Glutamatergic neuron (in vitro differentiated cells): ENCODE measurements around the gene PM20D1. TPM values are rescaled to one million over a fixed set of nuclear protein-coding genes. Genes with fewer than 3 reads are reported as not detected.
A peak's percentile ranks its signal among the peaks of the same experiment; 100 is the strongest.

Experiments
- DNase-seq: peaks from one replicate; pipeline ENCODE4 v3.0.0; 2022
- H3K27ac Mint-ChIP-seq: one replicate; pipeline ENCODE4 v1.8.0; 2020; ENCODE audit warnings: mild to moderate bottlenecking, mixed read lengths, inconsistent platforms; ENCODE audit not compliant: unreplicated experiment
- H3K27me3 Mint-ChIP-seq: one replicate; pipeline ENCODE4 v1.8.0; 2020; ENCODE audit warnings: mild to moderate bottlenecking, moderate library complexity, mixed read lengths, inconsistent platforms; ENCODE audit not compliant: unreplicated experiment
- H3K36me3 Mint-ChIP-seq: one replicate; pipeline ENCODE4 v1.8.0; 2020; ENCODE audit warnings: mild to moderate bottlenecking, mixed read lengths, inconsistent platforms; ENCODE audit not compliant: unreplicated experiment
- H3K4me1 Mint-ChIP-seq: one replicate; pipeline ENCODE4 v1.8.0; 2020; ENCODE audit warnings: mild to moderate bottlenecking, low read depth, mixed read lengths, inconsistent platforms; ENCODE audit not compliant: unreplicated experiment
- H3K4me3 Mint-ChIP-seq: one replicate; pipeline ENCODE4 v1.8.0; 2020; ENCODE audit warnings: mild to moderate bottlenecking, mixed read lengths, inconsistent platforms; ENCODE audit not compliant: unreplicated experiment
- H3K9me3 Mint-ChIP-seq: one replicate; pipeline ENCODE4 v1.8.0; 2020; ENCODE audit warnings: mild to moderate bottlenecking, moderate library complexity, mixed read lengths, inconsistent platforms; ENCODE audit not compliant: unreplicated experiment
- CTCF ChIP-seq: fragments of 200-600 bp; sonication (generic); IDR thresholded peaks from one replicate; pipeline ENCODE4 v1.5.0; 2021; ENCODE audit not compliant: partially characterized antibody, unreplicated experiment
- total RNA-seq: library from RNA; stranded (reverse); fragmentation: NEBNext Ultra II Directional; extraction: Animal tissue kit (Norgen Biotek cat#: 25700); gene quantifications from one replicate; pipeline ENCODE4 v1.2.1, GENCODE V29; 2021; ENCODE audit not compliant: unreplicated experiment

The PM20D1 gene
- total RNA-seq, 1 donor from 2014 or later = not detected

- H3K4me1 Mint-ChIP-seq = peaks cover 4% of the 10 kb centered on the region
- DNase-seq = peak; percentile 90
- peak within 1 kb of the TSS; percentile 90 for H3K4me3 Mint-ChIP-seq
- no peaks in the 10 kb centered on the region for H3K36me3 Mint-ChIP-seq
- no peak for TF ChIP-seq CTCF
- no peaks in the 10 kb centered on the region for H3K9me3 Mint-ChIP-seq
- peaks cover 20% of the 10 kb centered on the region for H3K27me3 Mint-ChIP-seq
- no peak within 1 kb of the TSS for H3K27ac Mint-ChIP-seq
Observed at GRCh38 chr1:205812878-205813754, 36.8 kb downstream of the PM20D1 start, which contains the start of gene SLC41A1. Gene SLC41A1, minus strand, starts transcription at chr1:205813198. Its CDS starts 2,757 bp downstream, at chr1:205810441.

GRCh38 chr1:205812271-205812877 is 37.6 kb downstream of the PM20D1 start:
- Mint-ChIP-seq H3K27ac (no peak overlapping the region), H3K4me3 (peak overlapping the region; percentile 82), H3K9me3 (no peaks in the 10 kb centered on the region), H3K4me1 (peaks cover 4% of the 10 kb centered on the region), H3K27me3 (peaks cover 21% of the 10 kb centered on the region), H3K36me3 (no peaks in the 10 kb centered on the region)
- TF ChIP-seq CTCF = no peak
- peak; percentile 54 for DNase-seq

- Mint-ChIP-seq H3K4me3 (peak overlapping the region; percentile 31), H3K9me3 (no peaks in the 10 kb centered on the region), H3K27ac (no peak overlapping the region), H3K4me1 (peaks cover 4% of the 10 kb centered on the region), H3K27me3 (peaks cover 19% of the 10 kb centered on the region), H3K36me3 (no peaks in the 10 kb centered on the region)
- no peak for TF ChIP-seq CTCF
- DNase-seq = no peak
Observed at GRCh38 chr1:205811660-205812059, 38.3 kb downstream of the PM20D1 start.

- Mint-ChIP-seq H3K27me3 (peaks cover 18% of the 10 kb centered on the region), H3K4me1 (peaks cover 10% of the 10 kb centered on the region), H3K4me3 (no peak overlapping the region), H3K36me3 (no peaks in the 10 kb centered on the region), H3K27ac (no peak overlapping the region), H3K9me3 (no peaks in the 10 kb centered on the region)
- no peak for DNase-seq
- no peak for TF ChIP-seq CTCF
Observed at GRCh38 chr1:205810448-205811157, 39.3 kb downstream of the PM20D1 start.
